Measurements from ENCODE around the gene ZNF280D.

DNA sequence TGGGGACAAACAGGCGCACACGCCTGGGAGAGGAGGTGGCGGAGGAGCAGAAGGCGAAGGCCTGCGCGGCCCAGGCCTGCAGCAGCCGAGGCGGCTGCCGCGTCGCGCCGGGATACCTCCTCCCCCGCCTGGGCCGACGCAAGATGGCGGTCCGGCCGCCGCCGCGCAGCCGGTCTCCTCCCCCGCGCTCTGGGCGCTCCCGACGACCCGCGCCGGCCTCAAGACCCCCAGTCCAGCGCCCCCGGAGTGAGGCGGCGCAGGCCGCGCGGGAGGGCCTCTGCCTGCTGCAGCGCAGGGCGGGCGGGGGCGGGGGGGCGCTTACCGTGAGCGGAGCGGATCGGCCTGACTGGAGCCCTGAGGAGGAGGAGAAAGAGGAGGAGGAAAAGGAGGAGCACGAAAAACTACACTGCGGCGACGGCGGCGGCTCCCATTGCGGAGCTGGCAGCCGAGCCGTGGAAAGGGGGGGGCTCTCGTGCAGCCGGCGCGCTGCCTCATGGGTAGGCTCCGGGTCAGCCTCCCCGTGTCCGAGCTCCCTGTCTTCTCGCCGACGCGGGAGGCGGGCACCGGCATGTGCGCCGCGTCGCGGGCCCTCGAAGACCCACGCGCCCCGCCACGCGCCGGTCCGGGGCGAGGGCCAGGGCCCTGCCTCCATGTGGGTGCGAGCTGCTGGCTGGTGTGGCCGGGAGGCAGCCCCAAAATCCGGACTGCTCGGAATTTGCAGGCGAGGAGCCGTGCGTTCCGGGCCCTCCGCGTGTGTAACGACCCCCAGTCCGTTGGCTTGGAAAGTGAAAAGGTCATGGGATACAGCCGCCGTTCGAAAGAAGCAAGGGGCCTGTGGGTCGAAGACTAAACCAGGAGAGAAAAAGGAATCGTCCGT, at the start of gene ZNF280D:
- TF ChIP-seq POLR2AphosphoS5 (IDR thresholded peaks at IDR 0.05) (peak; percentile 41), POLR2A (IDR thresholded peaks at IDR 0.05) (peak; percentile 42)
- TF ChIP-seq, protein P1, sequence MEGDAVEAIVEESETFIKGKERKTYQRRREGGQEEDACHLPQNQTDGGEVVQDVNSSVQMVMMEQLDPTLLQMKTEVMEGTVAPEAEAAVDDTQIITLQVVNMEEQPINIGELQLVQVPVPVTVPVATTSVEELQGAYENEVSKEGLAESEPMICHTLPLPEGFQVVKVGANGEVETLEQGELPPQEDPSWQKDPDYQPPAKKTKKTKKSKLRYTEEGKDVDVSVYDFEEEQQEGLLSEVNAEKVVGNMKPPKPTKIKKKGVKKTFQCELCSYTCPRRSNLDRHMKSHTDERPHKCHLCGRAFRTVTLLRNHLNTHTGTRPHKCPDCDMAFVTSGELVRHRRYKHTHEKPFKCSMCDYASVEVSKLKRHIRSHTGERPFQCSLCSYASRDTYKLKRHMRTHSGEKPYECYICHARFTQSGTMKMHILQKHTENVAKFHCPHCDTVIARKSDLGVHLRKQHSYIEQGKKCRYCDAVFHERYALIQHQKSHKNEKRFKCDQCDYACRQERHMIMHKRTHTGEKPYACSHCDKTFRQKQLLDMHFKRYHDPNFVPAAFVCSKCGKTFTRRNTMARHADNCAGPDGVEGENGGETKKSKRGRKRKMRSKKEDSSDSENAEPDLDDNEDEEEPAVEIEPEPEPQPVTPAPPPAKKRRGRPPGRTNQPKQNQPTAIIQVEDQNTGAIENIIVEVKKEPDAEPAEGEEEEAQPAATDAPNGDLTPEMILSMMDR (IDR thresholded peaks at IDR 0.05), result peak in 1 of 4 experiments; percentile 14
